Upper lobe of right lung (tissue), 1 donor: ENCODE data around the gene ONECUT2. TPM values are rescaled to one million over a fixed set of nuclear protein-coding genes. Genes with fewer than 3 reads are reported as not detected.

Experiments
- ATAC-seq: fragments of 200-7000 bp; cut with Tn5 transposase; one replicate; pipeline ENCODE4 v1.9.1; 2020; ENCODE audit warnings: mild to moderate bottlenecking, moderate library complexity
- DNase-seq: peaks from one replicate; pipeline ENCODE4 v3.0.0-alpha.2; 2020
- H3K27ac ChIP-seq: fragments of 200-600 bp; one replicate; pipeline ENCODE4 v1.8.0; 2022
- H3K27me3 ChIP-seq: fragments of 200-600 bp; one replicate; pipeline ENCODE4 v1.8.0; 2022; ENCODE audit warnings: mild to moderate bottlenecking
- H3K36me3 ChIP-seq: fragments of 200-600 bp; one replicate; pipeline ENCODE4 v1.8.0; 2022
- H3K4me1 ChIP-seq: fragments of 200-600 bp; one replicate; pipeline ENCODE4 v1.8.0; 2022
- H3K4me3 ChIP-seq: fragments of 200-600 bp; one replicate; pipeline ENCODE4 v1.8.0; 2022; ENCODE audit warnings: mild to moderate bottlenecking
- H3K9me3 ChIP-seq: fragments of 200-600 bp; one replicate; pipeline ENCODE4 v1.8.0; 2022
- intact Hi-C: fragments of 100-400 bp; cut with DNase I; formaldehyde crosslinking; loops from one replicate; pipeline ENCODE4 v1.11.0; 2022
- total RNA-seq: library from RNA; stranded (reverse); fragmentation: NEBNext Ultra II Directional; extraction: Animal tissue kit (Norgen Biotek cat#: 25700); gene quantifications from one replicate; pipeline ENCODE4 v1.2.1, GENCODE V29; 2021
- TF ChIP-seq, protein P1 (sequence below): fragments of 200-600 bp; IDR thresholded peaks from one replicate; pipeline ENCODE4 v1.8.0; 2022; ENCODE audit warnings: antibody characterized with exemption
- donor health status: DM: no; HTN: yes; CAD: no; lungs with severe emphysema.

Gene ONECUT2
- total RNA-seq, 1 donor from 2014 or later: 0.03 TPM

GRCh38 chr18:57461652-57462269 is 26.6 kb downstream of the ONECUT2 start:
- H3K27me3 ChIP-seq: no peaks in the 10 kb centered on the region
- no peaks in the 10 kb centered on the region for H3K9me3 ChIP-seq
- no peak overlapping the region for H3K4me3 ChIP-seq
- intact Hi-C loops: no loop called here
- no peak for ATAC-seq
- TF ChIP-seq, protein P1, sequence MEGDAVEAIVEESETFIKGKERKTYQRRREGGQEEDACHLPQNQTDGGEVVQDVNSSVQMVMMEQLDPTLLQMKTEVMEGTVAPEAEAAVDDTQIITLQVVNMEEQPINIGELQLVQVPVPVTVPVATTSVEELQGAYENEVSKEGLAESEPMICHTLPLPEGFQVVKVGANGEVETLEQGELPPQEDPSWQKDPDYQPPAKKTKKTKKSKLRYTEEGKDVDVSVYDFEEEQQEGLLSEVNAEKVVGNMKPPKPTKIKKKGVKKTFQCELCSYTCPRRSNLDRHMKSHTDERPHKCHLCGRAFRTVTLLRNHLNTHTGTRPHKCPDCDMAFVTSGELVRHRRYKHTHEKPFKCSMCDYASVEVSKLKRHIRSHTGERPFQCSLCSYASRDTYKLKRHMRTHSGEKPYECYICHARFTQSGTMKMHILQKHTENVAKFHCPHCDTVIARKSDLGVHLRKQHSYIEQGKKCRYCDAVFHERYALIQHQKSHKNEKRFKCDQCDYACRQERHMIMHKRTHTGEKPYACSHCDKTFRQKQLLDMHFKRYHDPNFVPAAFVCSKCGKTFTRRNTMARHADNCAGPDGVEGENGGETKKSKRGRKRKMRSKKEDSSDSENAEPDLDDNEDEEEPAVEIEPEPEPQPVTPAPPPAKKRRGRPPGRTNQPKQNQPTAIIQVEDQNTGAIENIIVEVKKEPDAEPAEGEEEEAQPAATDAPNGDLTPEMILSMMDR: no peak
- no peak overlapping the region for H3K27ac ChIP-seq
- H3K36me3 ChIP-seq: no peaks in the 10 kb centered on the region
- H3K4me1 ChIP-seq: peaks cover 7% of the 10 kb centered on the region
- no peak for DNase-seq

- intact Hi-C loops: no loop called here
- H3K27me3 ChIP-seq: no peaks in the 10 kb centered on the region
- no peaks in the 10 kb centered on the region for H3K36me3 ChIP-seq
- ATAC-seq (peak; percentile 29), DNase-seq (no peak)
- no peak overlapping the region for H3K27ac ChIP-seq
- TF ChIP-seq, protein P1: no peak
- H3K4me1 ChIP-seq: peaks cover 10% of the 10 kb centered on the region
- no peak overlapping the region for H3K4me3 ChIP-seq
- no peaks in the 10 kb centered on the region for H3K9me3 ChIP-seq
Observed at GRCh38 chr18:57466307-57466706, 31.1 kb downstream of the ONECUT2 start.

DNA sequence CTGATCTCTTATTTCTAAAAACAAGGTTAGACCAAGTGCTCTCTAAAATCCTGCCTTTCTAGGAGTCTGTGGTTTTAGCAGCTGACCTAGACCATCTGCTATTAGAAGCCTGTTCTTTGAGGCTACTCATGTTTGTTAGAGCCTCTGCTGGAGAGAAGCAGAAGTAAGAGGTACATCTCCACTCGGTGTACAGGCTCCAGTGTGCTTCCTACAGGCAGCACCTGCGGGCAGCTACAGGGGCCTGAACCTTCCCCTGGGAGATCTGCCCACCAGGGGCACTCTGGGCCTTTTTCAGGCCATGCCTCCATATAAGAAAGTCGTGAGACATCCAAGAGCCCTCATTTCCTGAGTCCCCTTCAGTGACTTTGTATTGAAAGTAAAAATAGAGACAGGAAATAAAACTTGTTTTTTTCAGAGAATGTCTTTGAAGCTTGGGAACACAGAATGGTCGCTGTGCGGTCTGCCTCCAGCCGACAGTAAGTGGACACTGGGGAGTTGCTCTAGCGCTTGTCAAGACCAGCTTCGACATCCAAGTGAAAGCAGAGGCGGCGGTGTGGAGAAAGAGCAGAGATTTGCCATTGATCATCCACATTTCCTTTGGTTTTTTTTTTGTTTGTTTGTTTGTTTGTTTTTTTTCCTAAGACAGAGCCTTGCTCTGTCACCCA is 31.7 kb downstream of the ONECUT2 start:
- TF ChIP-seq, protein P1: no peak
- intact Hi-C loops: no loop called here
- H3K27ac ChIP-seq: no peak overlapping the region

GRCh38 chr18:57469884-57470283 is 34.7 kb downstream of the ONECUT2 start:
- H3K9me3 ChIP-seq: no peaks in the 10 kb centered on the region
- peaks cover 8% of the 10 kb centered on the region for H3K27me3 ChIP-seq
- H3K4me3 ChIP-seq: no peak overlapping the region
- H3K4me1 ChIP-seq: peaks cover 10% of the 10 kb centered on the region
- TF ChIP-seq, protein P1: no peak
- intact Hi-C loops: no loop called here
- ATAC-seq (no peak), DNase-seq (no peak)
- no peak overlapping the region for H3K27ac ChIP-seq
- H3K36me3 ChIP-seq: no peaks in the 10 kb centered on the region

More for the DNA sequence above, 31.7 kb downstream of the ONECUT2 start:
- DNase-seq (no peak), ATAC-seq (no peak)
- H3K27me3 ChIP-seq: no peaks in the 10 kb centered on the region
- no peak overlapping the region for H3K4me3 ChIP-seq
- no peaks in the 10 kb centered on the region for H3K9me3 ChIP-seq
- H3K36me3 ChIP-seq: no peaks in the 10 kb centered on the region
- H3K4me1 ChIP-seq: peaks cover 10% of the 10 kb centered on the region

- DNase-seq (no peak), ATAC-seq (no peak)
- H3K4me3 ChIP-seq: no peak overlapping the region
- H3K4me1 ChIP-seq: no peaks in the 10 kb centered on the region
- TF ChIP-seq, protein P1: no peak
- no peak overlapping the region for H3K27ac ChIP-seq
- H3K27me3 ChIP-seq: peaks cover 8% of the 10 kb centered on the region
- H3K36me3 ChIP-seq: no peaks in the 10 kb centered on the region
- intact Hi-C loops: no loop called here
- no peaks in the 10 kb centered on the region for H3K9me3 ChIP-seq
Observed at GRCh38 chr18:57475408-57475807, 40.2 kb downstream of the ONECUT2 start.
